NB4 (cell line): ENCODE data around the gene GJD3.

Source experiments
- CTCF ChIP-seq: IDR thresholded peaks from one replicate; pipeline ENCODE4 v1.5.1; 2012; ENCODE audit warnings: low read depth, low read length
- MAX ChIP-seq: IDR thresholded peaks from 2 replicates; pipeline ENCODE4 v1.6.1; 2011; ENCODE audit warnings: low read depth, low read length
- POLR2A ChIP-seq: IDR thresholded peaks from 2 replicates; pipeline ENCODE4 v1.6.1; 2011; ENCODE audit warnings: mild to moderate bottlenecking; ENCODE audit not compliant: insufficient read length; ENCODE audit errors: extremely low read depth

- TF ChIP-seq CTCF (no peak), POLR2A (no peak), MAX (no peak)
Measured at GRCh38 chr17:40321961-40322357, 42.6 kb downstream of the GJD3 start.
